ENCODE data around the gene CRIM1.

- TF ChIP-seq SIN3A (IDR thresholded peaks at IDR 0.05; ENCODE audit: borderline replicate concordance, insufficient read depth, low read length) (no peak), POLR2AphosphoS5 (IDR thresholded peaks at IDR 0.05; ENCODE audit: low read depth, low read length) (no peak), TAF1 (IDR thresholded peaks at IDR 0.05; ENCODE audit: borderline replicate concordance, insufficient read depth, low read length) (no peak), REST (IDR thresholded peaks at IDR 0.05; ENCODE audit: insufficient read depth in 1 of 2, low read depth in 2 of 2, low read length in 2 of 2) (no peak), FOXP2 (optimal IDR thresholded peaks at IDR 0.05; ENCODE audit: borderline replicate concordance, extremely low read depth, extremely low read length, insufficient read depth) (no peak)
These were observed 207.5 kb downstream of the CRIM1 start for GRCh38 chr2:36562973-36563532.
